ENCODE results near the gene CYP4F12.
"Not testable (repeated sequence)": the region's sequence is repeated elsewhere in the genome, so short reads cannot be mapped to it uniquely, and the experiment has no call there.

The CYP4F12 gene

DNA sequence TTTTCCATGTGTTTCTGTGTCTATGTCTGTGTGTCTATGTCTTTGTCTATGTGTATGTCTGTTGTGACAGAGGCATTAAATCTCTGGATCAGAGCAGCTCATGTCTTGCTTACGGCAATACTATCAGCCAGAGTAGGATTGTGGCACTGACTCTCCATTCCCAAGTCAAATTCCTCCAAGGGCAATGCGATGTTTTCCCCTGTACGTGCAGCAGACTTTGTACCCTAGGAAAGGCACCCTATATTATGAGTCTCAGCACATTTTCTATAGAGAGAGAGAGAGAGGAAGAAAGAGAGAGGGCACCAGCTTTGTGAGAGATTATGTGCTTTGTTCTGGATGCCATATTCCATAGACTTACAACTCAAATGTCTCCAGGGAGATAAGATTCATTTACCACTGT is 21.1 kb upstream of the CYP4F12 start:
- no peak for DNase-seq (ENCODE audit: low spot score)

DNA sequence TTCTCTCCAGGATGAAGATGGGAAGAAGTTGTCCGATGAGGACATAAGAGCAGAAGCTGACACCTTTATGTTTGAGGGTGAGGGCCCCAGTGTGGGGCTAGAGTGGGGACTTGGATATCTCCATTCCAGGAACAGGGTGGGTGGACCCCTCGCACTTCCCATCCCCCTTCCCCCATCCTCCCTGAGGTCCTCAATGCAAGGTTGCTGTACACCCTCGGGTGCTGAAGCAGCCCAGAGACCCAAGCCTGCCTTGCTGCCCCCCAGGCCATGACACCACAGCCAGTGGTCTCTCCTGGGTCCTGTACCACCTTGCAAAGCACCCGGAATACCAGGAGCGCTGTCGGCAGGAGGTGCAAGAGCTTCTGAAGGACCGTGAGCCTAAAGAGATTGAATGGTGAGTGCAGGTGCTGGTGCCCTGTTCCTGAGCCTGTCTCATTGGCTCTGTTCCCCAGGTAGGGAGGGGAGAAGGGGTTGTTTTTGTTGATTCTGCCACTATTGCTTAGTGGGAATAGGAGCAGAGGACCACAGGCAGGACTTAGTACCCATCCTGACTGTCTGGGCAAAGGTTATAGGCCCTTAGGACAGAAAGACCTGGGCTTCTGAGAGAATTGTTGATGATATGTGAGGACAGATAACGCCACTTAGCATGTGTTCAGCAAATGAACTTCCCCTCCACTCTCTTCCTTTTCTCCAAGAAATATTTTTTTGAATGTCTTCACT is 20.2 kb upstream of the CYP4F12 start:
- no peak for DNase-seq (ENCODE audit: low spot score)

DNA sequence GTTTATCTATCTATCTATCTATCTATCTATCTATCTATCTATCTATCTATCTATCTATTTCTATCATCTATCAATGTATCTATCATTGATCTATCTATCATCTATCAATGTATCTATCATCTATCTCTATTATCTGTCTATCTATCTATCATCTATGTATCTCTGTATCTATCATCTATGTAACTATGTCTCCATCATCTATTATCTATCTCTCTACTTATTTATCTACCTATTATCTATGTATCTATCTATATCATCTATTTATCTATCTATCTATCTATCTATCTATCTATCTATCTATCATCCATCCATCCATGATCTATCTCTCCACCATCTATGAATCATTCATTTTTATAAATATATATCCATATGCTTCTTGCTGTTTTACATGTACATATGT is 16.4 kb upstream of the CYP4F12 start:
- DNase-seq (ENCODE audit: low spot score): no peak

DNA sequence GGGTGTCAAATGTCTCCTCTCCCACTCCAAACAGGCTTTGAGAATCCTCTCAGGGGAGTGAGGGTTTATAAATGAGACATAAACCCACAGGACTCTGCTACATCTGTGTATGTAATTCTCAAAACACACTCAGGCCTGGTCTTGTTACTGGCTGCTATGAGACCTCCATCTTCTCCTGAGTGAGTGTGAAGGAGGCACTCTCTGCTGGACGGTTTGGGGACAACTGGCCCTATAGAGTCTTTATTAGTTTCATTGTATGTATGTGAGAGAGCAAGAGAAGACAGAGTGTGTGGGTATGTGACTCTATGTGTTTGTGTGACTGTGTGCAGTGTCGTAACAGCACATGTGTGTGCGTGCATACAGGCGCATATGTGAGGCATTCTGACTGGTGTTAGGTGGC is 9.6 kb upstream of the CYP4F12 start:
- no peak for DNase-seq (ENCODE audit: low spot score)

DNA sequence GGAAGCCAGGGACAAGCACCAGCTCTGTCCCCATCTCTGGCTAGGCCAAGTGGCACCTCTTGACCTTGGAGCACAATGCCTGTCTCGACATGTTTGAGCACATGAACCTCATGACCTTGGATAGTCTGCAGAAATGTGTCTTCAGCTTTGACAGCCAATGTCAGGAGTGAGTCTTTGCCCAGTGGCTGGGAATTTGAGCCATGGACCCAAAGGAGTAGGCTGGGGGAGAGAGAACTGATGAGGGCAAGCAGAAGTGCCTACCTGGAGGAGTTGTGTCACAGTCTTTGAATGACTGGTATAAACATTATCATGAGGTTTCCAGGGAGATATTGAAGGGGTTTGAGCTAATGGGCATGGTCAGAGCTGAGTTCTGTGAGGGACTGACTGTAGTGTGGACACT is 6.7 kb upstream of the CYP4F12 start:
- no peak for DNase-seq (ENCODE audit: low spot score)

DNA sequence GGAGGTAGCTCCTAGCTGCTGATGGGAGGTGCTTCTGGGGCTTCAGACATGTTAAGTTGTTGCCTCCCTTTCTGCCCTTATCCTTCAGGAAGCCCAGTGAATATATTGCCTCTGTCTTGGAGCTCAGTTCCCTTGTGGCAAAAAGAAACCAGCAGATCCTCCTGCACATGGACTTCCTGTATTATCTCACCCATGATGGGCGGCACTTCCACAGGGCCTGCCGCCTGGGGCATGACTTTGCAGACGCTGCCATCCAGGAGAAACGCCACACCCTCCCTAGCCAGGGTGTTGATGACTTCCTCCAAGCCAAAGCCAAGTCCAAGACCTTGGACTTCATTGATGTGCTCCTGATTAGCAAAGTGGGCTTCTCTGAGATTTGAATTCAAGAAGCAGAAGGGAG is 6.0 kb upstream of the CYP4F12 start:
- no peak for DNase-seq (ENCODE audit: low spot score)

DNA sequence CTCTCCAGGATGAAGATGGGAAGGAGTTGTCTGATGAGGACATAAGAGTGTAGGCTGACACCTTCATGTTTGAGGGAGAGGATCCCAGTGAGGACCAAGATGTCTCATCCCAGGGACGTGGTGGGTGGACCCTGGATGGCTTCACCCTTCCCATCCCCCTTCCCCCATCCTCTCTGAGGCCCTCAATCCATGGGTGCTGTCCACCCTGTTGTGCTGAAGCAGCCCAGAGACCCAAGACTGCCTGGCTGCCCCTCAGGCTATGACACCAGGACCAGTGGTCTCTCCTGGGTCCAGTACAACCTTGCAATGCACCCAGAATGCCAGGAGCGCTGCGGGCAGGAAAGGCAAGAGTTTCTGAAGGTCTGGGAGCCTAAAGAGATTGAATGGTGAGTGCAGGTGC is 3.4 kb upstream of the CYP4F12 start:
- DNase-seq (ENCODE audit: low spot score): no peak

DNA sequence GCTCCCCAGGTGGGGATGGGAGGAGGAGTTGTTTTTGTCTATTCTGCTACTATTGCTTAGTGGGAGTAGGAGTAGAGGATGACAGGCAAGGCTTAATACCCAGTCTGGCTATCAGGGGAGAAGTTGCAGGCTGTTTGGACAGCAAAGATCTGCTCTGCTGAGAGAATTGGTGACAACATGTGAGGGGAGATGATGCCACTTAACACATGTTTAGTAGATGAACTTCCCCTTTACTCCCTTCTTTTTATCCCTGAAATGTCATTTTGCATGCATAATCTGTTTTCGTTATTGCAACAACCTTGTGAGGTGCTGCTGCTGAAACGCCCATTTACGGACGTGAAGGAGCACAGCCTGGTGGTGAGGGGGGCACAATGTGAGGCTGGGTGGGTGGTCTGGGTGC is 3.0 kb upstream of the CYP4F12 start:
- no peak for DNase-seq (ENCODE audit: low spot score)

DNA sequence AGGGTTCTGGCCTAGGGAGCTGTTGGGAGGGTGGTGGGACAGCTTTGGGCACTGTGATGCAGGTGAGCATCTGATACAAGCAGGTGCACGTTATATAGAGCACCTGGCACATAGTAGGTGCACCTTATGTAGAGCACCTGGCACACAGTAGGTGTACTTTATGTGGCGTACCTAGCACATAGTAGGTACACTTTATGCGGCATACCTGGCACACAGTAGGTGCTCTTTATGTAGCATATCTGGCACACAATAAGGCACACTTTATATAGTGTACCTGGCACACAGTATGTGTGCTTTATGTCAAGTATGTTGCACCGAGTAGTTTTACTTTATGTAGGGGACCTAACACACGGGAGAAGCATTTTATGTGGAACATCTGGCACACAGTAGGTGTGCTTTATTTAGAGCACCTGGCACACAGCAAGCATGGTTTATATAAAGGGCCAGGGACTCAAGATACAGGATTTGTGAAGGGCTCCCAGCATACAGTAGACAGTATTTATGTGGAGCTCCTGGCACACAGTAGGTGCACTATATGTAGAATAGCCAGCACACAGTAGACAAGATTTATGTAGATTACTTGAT is 1.6 kb upstream of the CYP4F12 start:
- DNase-seq (ENCODE audit: low spot score): no peak

DNA sequence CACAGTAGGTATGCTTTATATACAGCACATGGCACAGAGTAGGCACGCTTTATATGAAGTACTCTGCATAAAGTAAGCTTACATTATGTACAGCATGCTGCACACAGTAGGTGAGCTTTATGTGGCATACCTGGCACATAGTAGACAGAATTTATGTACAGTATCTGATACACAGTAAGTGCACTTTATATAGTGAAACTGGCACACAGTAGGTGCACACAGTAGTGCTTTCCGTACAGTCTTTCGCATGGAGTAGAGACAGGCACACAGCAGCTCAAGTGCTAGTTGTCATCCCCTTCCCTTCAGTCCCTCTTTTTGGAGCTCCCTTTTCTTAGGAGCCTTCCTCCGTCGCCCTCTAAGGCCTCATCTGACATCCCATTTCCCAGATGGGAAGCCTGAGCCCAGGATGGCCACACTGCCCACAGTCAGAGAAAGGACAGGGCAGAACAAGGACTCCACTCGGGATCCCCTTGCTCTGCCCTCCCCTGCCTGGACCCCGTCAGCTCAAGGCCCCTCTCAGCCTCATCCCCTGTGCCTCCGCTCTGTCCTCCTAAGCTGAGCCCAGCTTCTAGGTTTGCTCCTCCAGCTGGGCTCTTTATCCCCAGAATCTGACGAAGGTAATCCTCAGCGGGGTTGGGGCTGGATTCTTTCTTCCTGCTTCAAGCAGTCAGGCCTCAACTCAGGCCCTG is 852 bp upstream of the CYP4F12 start:
- DNase-seq (ENCODE audit: low spot score): no peak

DNA sequence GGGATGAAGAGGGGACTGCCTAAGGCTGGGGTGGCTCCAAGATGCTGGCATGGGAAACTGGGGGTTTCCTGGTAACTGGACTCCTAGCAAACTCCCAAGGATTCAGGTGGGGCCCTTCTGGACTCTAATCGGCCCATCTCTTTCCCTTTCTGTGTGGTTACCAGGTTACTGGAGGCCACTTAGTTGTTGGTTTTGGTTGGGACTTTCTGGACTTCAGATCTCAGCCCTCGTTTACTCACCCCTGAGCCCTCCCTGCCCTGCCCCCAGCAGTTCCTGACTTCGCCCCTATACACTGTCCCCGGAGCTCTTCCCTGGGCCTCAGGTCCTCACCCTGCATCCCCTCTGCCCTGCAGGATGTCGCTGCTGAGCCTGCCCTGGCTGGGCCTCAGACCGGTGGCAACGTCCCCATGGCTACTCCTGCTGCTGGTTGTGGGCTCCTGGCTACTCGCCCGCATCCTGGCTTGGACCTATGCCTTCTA is 328 bp downstream of the CYP4F12 start:
- DNase-seq (ENCODE audit: low spot score): no peak

DNA sequence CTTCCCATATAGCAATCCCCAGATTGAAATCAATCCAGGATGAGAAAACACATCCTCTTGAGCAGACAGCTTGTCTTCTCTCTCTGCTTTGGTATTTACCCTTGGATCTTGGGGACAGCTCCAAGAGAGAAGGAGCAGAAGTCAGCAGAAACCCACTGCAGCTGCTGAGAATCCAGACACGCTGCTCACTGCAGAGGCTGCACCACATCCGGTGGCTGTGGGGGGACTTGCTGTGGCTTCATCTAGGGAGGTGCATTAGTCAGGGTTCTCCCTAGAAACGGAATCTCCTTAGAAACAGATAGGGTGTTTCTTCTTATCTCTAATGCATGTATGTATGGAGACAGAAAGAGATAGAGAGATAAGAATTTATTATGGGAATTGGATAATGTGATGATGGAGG is 2.7 kb downstream of the CYP4F12 start:
- DNase-seq (ENCODE audit: low spot score): no peak

DNA sequence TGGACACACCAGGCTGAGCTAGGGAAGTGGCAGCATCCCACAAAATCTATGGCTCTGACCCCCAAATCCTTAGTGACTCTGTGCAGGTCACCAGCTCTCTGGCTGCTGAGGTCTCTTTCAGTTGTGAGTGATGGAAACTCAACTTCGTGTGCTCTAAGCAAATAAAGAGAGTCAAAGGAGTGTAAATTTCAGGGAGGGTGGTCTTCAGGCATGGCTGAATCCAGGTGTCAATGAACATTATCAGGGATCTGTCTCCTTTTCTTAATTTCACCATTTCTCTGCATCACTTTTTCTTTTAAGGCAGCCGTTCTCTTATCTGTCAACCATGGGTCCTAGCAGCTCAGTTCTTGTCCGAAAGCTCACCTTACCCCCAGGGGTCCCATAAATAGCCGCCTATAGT is 6.2 kb downstream of the CYP4F12 start:
- DNase-seq (ENCODE audit: low spot score): no peak

DNA sequence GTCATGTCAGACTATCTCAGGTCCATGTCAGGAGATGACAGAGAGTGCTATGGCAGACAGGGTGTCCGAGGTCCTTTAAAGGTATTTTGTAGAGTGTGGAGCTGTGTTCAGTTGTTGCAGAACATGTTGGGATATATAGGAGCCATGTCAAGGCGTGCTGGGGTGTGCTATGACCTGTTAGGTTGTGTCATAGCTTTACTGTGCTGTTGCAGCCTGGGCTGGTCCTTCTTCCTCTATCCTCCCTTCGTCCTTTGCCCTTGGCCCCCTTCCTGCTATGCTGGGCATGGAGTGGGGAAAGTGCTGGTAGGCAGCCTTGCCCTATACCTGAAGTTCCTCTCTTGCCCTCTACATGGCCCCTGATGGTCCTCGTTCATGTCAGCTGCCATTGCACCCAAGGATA is 7.0 kb downstream of the CYP4F12 start:
- not testable (repeated sequence) for DNase-seq (ENCODE audit: low spot score)

DNA sequence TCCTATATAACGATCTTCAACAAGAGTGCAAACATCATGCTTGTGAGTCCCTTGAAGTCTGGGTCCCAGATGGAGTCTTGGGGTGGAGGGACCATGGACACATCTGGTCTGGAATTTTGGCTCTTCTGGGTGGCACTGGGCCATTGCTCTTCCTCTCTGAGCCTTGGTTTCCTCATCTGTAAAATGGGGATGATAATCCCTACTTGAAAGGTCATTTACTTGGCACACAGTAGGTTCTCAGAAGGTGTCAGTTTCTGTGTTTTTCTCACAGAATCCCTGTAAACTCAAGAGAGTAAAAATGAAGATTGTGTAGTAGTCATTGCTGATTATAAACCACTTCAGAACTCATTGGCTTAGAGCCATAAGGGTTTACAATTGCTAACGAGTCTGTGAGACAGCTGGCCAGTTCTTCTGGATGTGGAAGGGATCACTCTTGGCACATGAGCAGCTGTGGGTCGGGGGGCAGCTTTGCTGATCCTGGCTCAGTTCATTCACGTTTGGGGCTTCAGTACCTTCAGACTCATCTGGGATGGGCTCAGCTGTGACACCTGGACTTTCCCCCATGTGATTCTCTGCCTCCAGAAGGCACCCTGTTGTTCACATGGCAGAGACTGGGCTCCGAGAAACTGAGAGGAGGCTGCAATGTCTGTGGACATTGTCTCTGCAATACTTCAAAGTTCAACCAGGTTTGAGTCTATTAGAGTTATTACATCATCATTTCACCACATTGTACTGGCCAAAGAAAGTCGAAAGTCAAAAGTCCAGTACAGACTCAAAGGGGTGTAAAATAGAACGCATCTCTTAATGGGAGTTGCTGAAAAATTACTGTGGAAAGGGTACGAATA is 7.8 kb downstream of the CYP4F12 start:
- no peak for DNase-seq (ENCODE audit: low spot score)

DNA sequence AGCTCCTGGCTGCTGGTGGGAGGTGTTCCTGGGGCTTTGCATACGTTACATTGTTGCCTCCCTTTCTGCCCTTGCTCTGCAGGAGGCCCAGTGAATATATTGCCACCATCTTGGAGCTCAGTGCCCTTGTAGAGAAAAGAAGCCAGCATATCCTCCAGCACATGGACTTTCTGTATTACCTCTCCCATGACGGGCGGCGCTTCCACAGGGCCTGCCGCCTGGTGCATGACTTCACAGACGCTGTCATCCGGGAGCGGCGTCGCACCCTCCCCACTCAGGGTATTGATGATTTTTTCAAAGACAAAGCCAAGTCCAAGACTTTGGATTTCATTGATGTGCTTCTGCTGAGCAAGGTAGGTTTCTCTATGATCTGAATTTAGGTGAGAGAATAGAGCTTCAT is 10.5 kb downstream of the CYP4F12 start:
- DNase-seq (ENCODE audit: low spot score): no peak

DNA sequence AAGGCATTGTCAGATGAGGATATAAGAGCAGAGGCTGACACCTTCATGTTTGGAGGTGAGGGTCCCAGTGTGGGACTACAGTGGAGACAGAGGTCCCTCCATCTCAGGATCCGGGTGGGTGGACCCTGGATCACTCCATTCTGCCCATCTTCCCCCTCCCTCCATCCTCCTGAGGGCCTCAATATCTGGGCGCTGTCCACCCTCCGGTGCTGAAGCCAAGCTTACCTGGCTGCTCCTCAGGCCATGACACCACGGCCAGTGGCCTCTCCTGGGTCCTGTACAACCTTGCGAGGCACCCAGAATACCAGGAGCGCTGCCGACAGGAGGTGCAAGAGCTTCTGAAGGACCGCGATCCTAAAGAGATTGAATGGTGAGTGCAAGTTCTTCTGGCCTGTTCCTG is 11.9 kb downstream of the CYP4F12 start:
- DNase-seq (ENCODE audit: low spot score): no peak

DNA sequence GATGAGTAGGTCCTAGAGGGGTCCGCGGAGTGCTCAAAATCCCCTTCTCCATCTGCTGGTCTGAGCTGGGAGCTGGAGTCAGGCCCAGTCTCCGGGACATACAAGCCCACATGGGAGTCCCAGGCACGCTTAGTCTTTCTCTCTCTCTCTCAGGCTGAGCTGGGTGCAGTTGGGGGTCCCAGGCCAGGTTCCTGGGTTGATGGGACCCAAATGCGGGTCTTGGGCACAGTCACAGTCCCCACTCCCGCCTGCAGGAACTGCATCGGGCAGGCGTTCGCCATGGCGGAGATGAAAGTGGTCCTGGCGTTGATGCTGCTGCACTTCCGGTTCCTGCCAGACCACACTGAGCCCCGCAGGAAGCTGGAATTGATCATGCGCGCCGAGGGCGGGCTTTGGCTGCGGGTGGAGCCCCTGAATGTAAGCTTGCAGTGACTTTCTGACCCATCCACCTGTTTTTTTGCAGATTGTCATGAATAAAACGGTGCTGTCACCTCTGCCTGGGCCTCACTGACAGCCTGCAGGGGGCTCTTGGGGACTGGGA is 23.8 kb downstream of the CYP4F12 start:
- no peak for DNase-seq (ENCODE audit: low spot score)

DNA sequence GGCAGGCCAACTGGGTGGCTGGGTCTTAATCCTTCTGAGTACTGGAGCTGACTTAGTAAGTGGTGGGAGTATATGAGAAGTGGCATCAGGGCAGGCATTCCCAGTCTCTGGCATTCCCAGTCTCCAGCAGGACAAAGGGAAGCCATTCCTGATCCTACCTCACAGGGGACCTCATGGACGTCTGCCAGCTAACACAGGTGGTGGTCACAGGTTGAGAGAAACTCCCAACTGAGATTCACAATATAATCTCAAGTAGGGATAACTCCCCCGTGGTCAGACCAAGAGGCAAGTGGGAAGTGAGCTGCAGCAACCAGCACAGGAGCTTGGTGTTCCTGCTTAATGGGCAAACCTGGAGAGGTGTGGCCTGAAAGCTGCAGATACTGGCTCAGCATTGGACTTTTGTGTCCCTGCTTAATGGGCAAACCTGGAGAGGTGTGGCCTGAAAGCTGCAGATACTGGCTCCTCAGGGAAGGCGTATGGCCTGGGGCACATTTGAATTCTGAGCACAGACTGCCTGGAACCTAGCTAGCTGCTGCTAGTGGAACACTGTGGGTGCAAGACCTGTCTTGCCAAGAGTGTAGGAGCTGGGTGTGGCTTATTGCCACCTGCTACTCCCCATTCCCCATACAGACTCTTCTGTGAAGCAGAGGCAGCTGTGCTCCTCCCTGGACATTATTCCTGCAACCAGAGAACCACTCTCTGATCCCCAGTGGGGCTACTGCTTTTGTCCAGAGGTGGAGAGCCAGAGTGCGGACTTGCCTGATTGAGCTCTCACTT is 29.1 kb downstream of the CYP4F12 start:
- DNase-seq (ENCODE audit: low spot score): no peak

DNA sequence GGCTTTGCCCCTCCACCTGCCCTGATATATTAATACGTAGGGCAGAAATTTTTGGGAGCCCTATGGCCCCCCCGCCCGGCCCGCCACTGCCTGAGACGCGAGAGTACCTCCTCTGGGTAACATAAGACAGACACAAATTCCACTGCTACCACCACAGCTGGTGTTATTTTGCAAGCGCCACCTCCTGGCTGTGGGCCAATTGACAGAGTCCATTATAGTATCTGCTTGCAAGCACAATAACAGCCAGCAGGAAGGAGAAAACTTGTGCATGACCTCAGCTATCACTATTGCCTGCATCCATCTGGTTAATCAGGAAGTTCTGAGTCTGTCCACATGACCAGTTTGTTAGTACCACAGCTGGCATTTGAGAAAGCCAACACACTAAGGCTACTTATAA is 29.6 kb downstream of the CYP4F12 start:
- no peak for DNase-seq (ENCODE audit: low spot score)

DNA sequence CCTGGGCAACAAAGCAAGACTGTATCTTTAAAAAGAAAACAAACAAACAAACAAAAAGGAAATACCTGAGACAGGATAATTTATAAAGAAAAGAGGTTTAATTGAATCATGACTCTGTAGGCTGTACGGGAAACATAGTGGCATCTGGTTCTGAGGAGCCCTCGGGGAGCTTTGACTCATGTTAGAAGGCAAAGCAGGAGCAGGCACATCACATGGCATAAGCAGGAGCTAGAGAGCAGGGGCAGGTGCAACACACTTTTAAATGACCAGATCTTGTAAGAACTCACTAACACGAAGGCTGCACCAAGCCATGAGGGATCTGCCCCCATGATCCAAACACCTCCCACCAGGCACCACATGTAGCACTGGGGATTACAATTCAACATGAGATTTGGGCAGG is 41.8 kb downstream of the CYP4F12 start:
- DNase-seq (ENCODE audit: low spot score): no peak

DNA sequence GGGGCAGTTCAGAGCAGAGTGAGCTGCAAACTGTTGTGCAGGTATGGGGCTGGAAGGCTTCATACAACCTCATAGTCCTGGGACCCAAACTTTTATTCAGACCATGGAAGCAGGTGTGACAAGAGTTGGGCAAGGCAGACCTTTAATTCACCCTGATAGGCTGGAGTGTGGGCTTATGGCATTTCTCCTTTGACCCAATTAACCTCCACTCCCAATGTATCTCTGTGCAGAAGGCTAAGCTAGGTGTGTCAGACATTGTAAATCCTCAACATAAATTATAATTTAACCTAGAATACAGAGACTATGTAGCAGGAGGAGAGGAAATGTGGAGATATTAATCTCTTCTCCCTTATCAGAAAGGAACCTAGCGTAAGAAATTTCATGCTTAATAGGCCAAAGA is 42.8 kb downstream of the CYP4F12 start:
- no peak for DNase-seq (ENCODE audit: low spot score)
